H1 (cell line): Measurements from ENCODE around the gene GRIN3A. TPM values are rescaled to one million over a fixed set of nuclear protein-coding genes. Genes with fewer than 3 reads are reported as not detected.
A peak's percentile ranks its signal among the peaks of the same experiment; 100 is the strongest.

Experiments used
- CTCF ChIA-PET: fragments of 300-600 bp; sonication (Branson Sonifier 250); formaldehyde crosslinking; loops from one replicate; lab custom pipeline; 2021; ENCODE audit not compliant: partially characterized antibody; lab: Charles Lee
- POLR2A ChIA-PET: fragments of 300-600 bp; sonication (Branson Sonifier 250); formaldehyde crosslinking; loops from one replicate; lab custom pipeline; 2021; ENCODE audit warnings: inconsistent platforms; ENCODE audit not compliant: partially characterized antibody; lab: Charles Lee
- DNase-seq, 2 experiments: peaks; one replicate each; pipeline versions ENCODE4 v3.0.0 to v3.0.0-alpha.2; 2010 to 2022; ENCODE audit warnings: low spot score in 2 of 2, low read depth in 1 of 2, mixed read lengths in 1 of 2
- FAIRE-seq: peaks from 2 replicates; lab custom pipeline; 2011; peaks lifted over from hg19 to GRCh38; lab: Jason Lieb, UNC
- H2AFZ ChIP-seq: 2 replicates; pipeline ENCODE4 v1.8.1; 2012; ENCODE audit warnings: low read length, inconsistent platforms
- H2AK5ac ChIP-seq: 2 replicates; pipeline ENCODE4 v1.6.1; 2013; ENCODE audit warnings: low read depth, low read length
- H2BK120ac ChIP-seq: replicated peaks from 2 replicates; pipeline ENCODE3; 2013; ENCODE audit warnings: low read depth, low read length, inconsistent platforms
- H2BK12ac ChIP-seq: 2 replicates; pipeline ENCODE4 v1.6.1; 2013; ENCODE audit warnings: low read depth, low read length
- H2BK15ac ChIP-seq: 2 replicates; pipeline ENCODE4 v1.6.1; 2013; ENCODE audit warnings: low read length
- H2BK20ac ChIP-seq: 2 replicates; pipeline ENCODE4 v1.6.1; 2013; ENCODE audit warnings: low read length
- H2BK5ac ChIP-seq: 2 replicates; pipeline ENCODE4 v1.6.1; 2013; ENCODE audit warnings: low read depth, low read length
- H3K14ac ChIP-seq: 2 replicates; pipeline ENCODE4 v1.6.1; 2013; ENCODE audit warnings: inconsistent platforms; ENCODE audit not compliant: insufficient read length
- H3K18ac ChIP-seq: 2 replicates; pipeline ENCODE4 v1.6.1; 2013; ENCODE audit warnings: low read length; ENCODE audit errors: extremely low read depth
- H3K23ac ChIP-seq: 2 replicates; pipeline ENCODE4 v1.6.1; 2013; ENCODE audit warnings: inconsistent platforms; ENCODE audit not compliant: insufficient read length
- H3K23me2 ChIP-seq: 2 replicates; pipeline ENCODE4 v1.6.1; 2013; ENCODE audit warnings: low read depth, low read length
- H3K27ac ChIP-seq: 2 replicates; pipeline ENCODE4 v1.6.1; 2011; ENCODE audit warnings: low read depth, low read length, inconsistent platforms
- H3K27me3 ChIP-seq, 4 experiments: replicated peaks in 1 of 4; 1 replicate in 1 of 4; 2 replicates in 3 of 4; pipeline versions ENCODE4 v1.6.1 to v1.8.1; 2011 to 2013; ENCODE audit warnings: low read length in 3 of 4, mild to moderate bottlenecking in 3 of 4, inconsistent platforms in 2 of 4, mixed read lengths in 2 of 4, moderate library complexity in 1 of 4; ENCODE audit not compliant: control insufficient read depth in 3 of 4, insufficient read depth in 3 of 4; ENCODE audit errors: extremely low read depth in 1 of 4
- H3K36me3 ChIP-seq, 4 experiments: 2 replicates each; pipeline versions ENCODE4 v1.6.1 to v1.8.1; 2011 to 2013; ENCODE audit warnings: mild to moderate bottlenecking in 4 of 4, low read length in 3 of 4, moderate library complexity in 2 of 4, control low read depth in 1 of 4, inconsistent platforms in 1 of 4; ENCODE audit not compliant: insufficient read depth in 4 of 4, control insufficient read depth in 2 of 4
- H3K4ac ChIP-seq: replicated peaks from 2 replicates; pipeline ENCODE3; 2013; ENCODE audit warnings: low read length, low read depth, mixed read lengths, inconsistent platforms; ENCODE audit not compliant: insufficient read length
- H3K4me1 ChIP-seq, 4 experiments: replicated peaks in 1 of 4; 1 replicate in 1 of 4; 2 replicates in 3 of 4; pipeline versions ENCODE4 v1.6.1 to v1.8.1; 2011 to 2013; ENCODE audit warnings: low read length in 3 of 4, inconsistent platforms in 2 of 4, mixed read lengths in 1 of 4; ENCODE audit not compliant: insufficient read depth in 4 of 4, control insufficient read depth in 3 of 4
- H3K4me2 ChIP-seq, 2 experiments: 2 replicates each; pipeline versions ENCODE4 v1.6.1 to v1.8.1; 2011 to 2013; ENCODE audit warnings: low read depth in 2 of 2, low read length in 2 of 2, control low read depth in 1 of 2, inconsistent platforms in 1 of 2, mild to moderate bottlenecking in 1 of 2; ENCODE audit not compliant: insufficient read depth in 1 of 2
- H3K4me3 ChIP-seq, 4 experiments: fragments of 200-600, 300-600 bp in 1 of 4; sonication (generic), shearing (Covaris generic), sonication (Bioruptor Twin) in 1 of 4; 2 replicates each; pipeline versions ENCODE4 v1.5.1 to v1.8.1; 2011 to 2016; ENCODE audit warnings: low read length in 4 of 4, low read depth in 3 of 4, control low read depth in 2 of 4, inconsistent platforms in 2 of 4, mild to moderate bottlenecking in 2 of 4, mixed read lengths in 1 of 4, moderate library complexity in 1 of 4; ENCODE audit not compliant: insufficient read depth in 2 of 4; ENCODE audit errors: extremely low read depth in 1 of 4
- H3K56ac ChIP-seq: replicated peaks from 2 replicates; pipeline ENCODE3; 2013; ENCODE audit warnings: low read depth, mild to moderate bottlenecking, mixed read lengths, low read length, inconsistent platforms; ENCODE audit not compliant: insufficient read length
- H3K79me1 ChIP-seq: 2 replicates; pipeline ENCODE4 v1.6.1; 2013; ENCODE audit warnings: low read depth, low read length, control low read depth
- H3K79me2 ChIP-seq, 2 experiments: 2 replicates each; pipeline versions ENCODE4 v1.6.1 to v1.8.1; 2012 to 2013; ENCODE audit warnings: low read length in 2 of 2, mild to moderate bottlenecking in 2 of 2, inconsistent platforms in 1 of 2; ENCODE audit not compliant: insufficient read depth in 2 of 2, control insufficient read depth in 1 of 2
- H3K9ac ChIP-seq, 4 experiments: replicated peaks in 1 of 4; 1 replicate in 1 of 4; 2 replicates in 3 of 4; pipeline versions ENCODE4 v1.6.1 to v1.8.1; 2011 to 2013; ENCODE audit warnings: low read depth in 3 of 4, low read length in 3 of 4, control low read depth in 2 of 4, mild to moderate bottlenecking in 2 of 4, moderate library complexity in 2 of 4, inconsistent platforms in 1 of 4; ENCODE audit errors: extremely low read depth in 1 of 4
- H3K9me3 ChIP-seq, 2 experiments: 2 replicates each; pipeline versions ENCODE4 v1.6.1 to v1.8.1; 2012 to 2013; ENCODE audit warnings: mild to moderate bottlenecking in 2 of 2, moderate library complexity in 2 of 2, control low read depth in 1 of 2, inconsistent platforms in 1 of 2, low read depth in 1 of 2, low read length in 1 of 2, mixed read lengths in 1 of 2; ENCODE audit not compliant: insufficient read depth in 2 of 2
- H4K20me1 ChIP-seq, 2 experiments: replicated peaks in 1 of 2; 2 replicates each; pipeline versions ENCODE3 to v1.8.1; 2011 to 2013; ENCODE audit warnings: inconsistent platforms in 2 of 2, low read length in 2 of 2, mild to moderate bottlenecking in 1 of 2; ENCODE audit not compliant: insufficient read depth in 2 of 2, control insufficient read depth in 1 of 2
- H4K5ac ChIP-seq: 2 replicates; pipeline ENCODE4 v1.6.1; 2013; ENCODE audit warnings: low read length, low read depth, mixed read lengths, inconsistent platforms; ENCODE audit not compliant: insufficient read length
- H4K8ac ChIP-seq: 2 replicates; pipeline ENCODE4 v1.8.0; 2013; ENCODE audit warnings: mild to moderate bottlenecking, moderate library complexity, low read length, inconsistent platforms; ENCODE audit not compliant: insufficient read depth; ENCODE audit errors: extremely low read depth
- H4K91ac ChIP-seq: replicated peaks from 2 replicates; pipeline ENCODE3; 2013; ENCODE audit warnings: low read length, mixed read lengths, inconsistent platforms; ENCODE audit not compliant: insufficient read length
- NRF1 ChIP-seq: IDR thresholded peaks from 2 replicates; pipeline ENCODE4 v1.6.1; 2011; ENCODE audit warnings: mild to moderate bottlenecking, low read depth, low read length, improper control_type of control experiment
- SIN3A ChIP-seq, 2 experiments: IDR thresholded peaks in 1 of 2; conservative IDR thresholded peaks in 1 of 2; 2 replicates each; pipeline ENCODE4 v1.6.1; 2011 to 2012; ENCODE audit warnings: low read length in 2 of 2, improper control_type of control experiment in 1 of 2, low read depth in 1 of 2, mild to moderate bottlenecking in 1 of 2
- SP4 ChIP-seq: IDR thresholded peaks from 2 replicates; pipeline ENCODE4 v1.6.1; 2012; ENCODE audit warnings: low read length, inconsistent platforms
- YY1 ChIP-seq: IDR thresholded peaks from 2 replicates; pipeline ENCODE4 v1.6.1; 2011; ENCODE audit warnings: low read depth, mild to moderate bottlenecking, low read length
- WGBS, 2 experiments: shearing (Covaris generic) in 1 of 2; methylation state at CpG; one replicate each; pipeline versions ENCODE4 v1.1.6 to v1.1.7; 2013 to 2015; ENCODE audit warnings: low lambda C conversion rate in 2 of 2, mixed read lengths in 2 of 2, inconsistent platforms in 1 of 2, low coverage in 1 of 2, missing lambda C conversion rate in 1 of 2; ENCODE audit not compliant: insufficient replicate concordance in 2 of 2, insufficient coverage in 1 of 2, insufficient read length in 1 of 2; ENCODE audit errors: extremely low coverage in 1 of 2, missing lambda C conversion rate in 1 of 2; 5-methylcytosine and 5-hydroxymethylcytosine counted together
- polyA plus RNA-seq, 7 experiments: library from polyadenylated mRNA; depleted of rRNA in 3 of 7; stranded (reverse) in 5 of 7; unstranded in 2 of 7; fragments of >200 nt in 5 of 7; fragments of 200-250 nt in 2 of 7; gene quantifications; 1 replicate in 5 of 7; 2 replicates in 1 of 7; 4 replicates in 1 of 7; pipeline versions ENCODE4 v1.2.1 to v1.2.3, GENCODE V29; 2011 to 2013; ENCODE audit warnings: missing spikeins in 2 of 7, mixed read lengths in 2 of 7
- total RNA-seq: library from RNA; stranded (reverse); fragmentation: NEBNext Ultra II Directional; extraction: Animal tissue kit (Norgen Biotek cat#: 25700); gene quantifications from 2 replicates; pipeline ENCODE4 v1.2.1, GENCODE V29; 2021
- TF ChIP-seq, protein P1 (sequence below): IDR thresholded peaks from 2 replicates; pipeline ENCODE4 v1.6.1; 2012; ENCODE audit warnings: inconsistent platforms

Gene GRIN3A
- total and polyA plus RNA-seq, 2 of the 8 experiments (the other 6 are each of a cell fraction or from before 2014, with no cell fraction given), result 0.04 TPM; not detected in 1

DNA sequence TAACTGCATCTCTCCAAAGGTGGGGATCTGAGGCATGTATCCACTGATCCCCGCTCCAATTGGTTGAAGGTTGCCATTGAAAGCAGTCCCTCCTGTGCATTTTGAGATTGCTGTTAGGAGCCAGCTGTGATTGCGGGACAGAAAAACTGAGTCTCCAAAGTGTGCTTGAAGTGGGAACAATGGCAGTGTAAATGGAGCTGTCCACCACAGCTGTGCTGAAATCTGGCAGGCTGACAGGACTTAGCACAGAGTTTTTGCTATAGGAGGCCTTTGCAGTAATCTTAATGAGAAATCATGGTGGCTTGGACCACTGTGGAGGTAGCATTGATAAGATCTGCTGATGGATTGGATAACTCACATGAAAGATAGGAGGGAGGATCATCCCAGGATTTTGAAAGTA lies 201.5 kb downstream of the GRIN3A start:
- H3K9me3 ChIP-seq, result no peaks in the 10 kb centered on the region
- no peak for DNase-seq
- peaks cover 4% of the 10 kb centered on the region; the same call in 1 of the 2 replicates for H3K23me2 ChIP-seq
- no peak overlapping the region for H4K5ac ChIP-seq
- H3K4ac ChIP-seq, result no peak overlapping the region
- ChIA-PET CTCF (interaction anchor here (1.2 to 26.1 kb wide), 7 partner anchors 12 to 91 kb away, joined by 3 to 447 read pairs (median 4); a partner anchor contains a TSS), POLR2A (interaction anchor here (1.1 to 1.4 kb wide), 2 partner anchors 10 to 34 kb away, joined by 3 read pairs; no protein-coding TSS in a partner anchor)
- no peaks in the 10 kb centered on the region for H3K79me1 ChIP-seq
- H2BK12ac ChIP-seq, result no peak overlapping the region
- no peak overlapping the region for H2BK15ac ChIP-seq
- FAIRE-seq, result no peak
- no peak overlapping the region for H3K18ac ChIP-seq
- H3K23ac ChIP-seq, result no peak overlapping the region
- no peaks in the 10 kb centered on the region for H3K4me1 ChIP-seq
- TF ChIP-seq YY1 (peak; percentile 75; the same call in 1 of the 2 replicates), NRF1 (no peak), SIN3A (conservative IDR thresholded peaks at IDR 0.05 in 1 of 2, IDR thresholded peaks at IDR 0.05 in 1 of 2; ENCODE audit: low read depth in 1 of 2, low read length in 2 of 2) (peak; percentile 83 to 91; a peak in 3 of 4 replicates), SP4 (no peak)
- TF ChIP-seq, protein P1, sequence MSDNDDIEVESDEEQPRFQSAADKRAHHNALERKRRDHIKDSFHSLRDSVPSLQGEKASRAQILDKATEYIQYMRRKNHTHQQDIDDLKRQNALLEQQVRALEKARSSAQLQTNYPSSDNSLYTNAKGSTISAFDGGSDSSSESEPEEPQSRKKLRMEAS, result 0 out of 2 replicates have a peak, but pooled peaks have one; percentile 18
- H3K14ac ChIP-seq, result no peak overlapping the region
- H2BK20ac ChIP-seq, result no peak overlapping the region
- no peak overlapping the region for H2AFZ ChIP-seq
- H3K36me3 ChIP-seq, result peaks cover 0 to 40% (median 21%) of the 10 kb centered on the region in 4 experiments; a peak in 6 of 8 replicates
- H4K20me1 ChIP-seq, result peaks cover 2 to 18% of the 10 kb centered on the region in 2 experiments
- H3K4me2 ChIP-seq, result no peak overlapping the region
- H2BK5ac ChIP-seq, result no peak overlapping the region
- H3K27me3 ChIP-seq, result no peaks in the 10 kb centered on the region
- no peak overlapping the region for H3K56ac ChIP-seq
- 91% methylated on average over 2 of the region's 2 CpGs; no CpG with 5 or more reads in 1 of the 2 experiments for WGBS, 2 experiments
- H3K79me2 ChIP-seq, result peaks cover 0 to 43% of the 10 kb centered on the region in 2 experiments; a peak in 3 of 4 replicates
- H3K27ac ChIP-seq, result no peak overlapping the region
- no peak overlapping the region for H4K91ac ChIP-seq
- H2AK5ac ChIP-seq, result no peak overlapping the region
- no peak overlapping the region for H4K8ac ChIP-seq
- no peak overlapping the region for H2BK120ac ChIP-seq
- H3K4me3 ChIP-seq, result no peak overlapping the region
- no peak overlapping the region for H3K9ac ChIP-seq
